Tibial nerve (tissue), 4 donors: ENCODE measurements around the gene SNAI3.
A peak's percentile ranks its signal among the peaks of the same experiment; 100 is the strongest.

Experiments used
- EP300 ChIP-seq, 2 donors: sonication (generic); formaldehyde crosslinking; IDR thresholded peaks; one replicate each; pipeline ENCODE4 v1.6.1; 2017; ENCODE audit warnings: antibody characterized with exemption in 2 of 2, mild to moderate bottlenecking in 1 of 2
- POLR2A ChIP-seq, 2 donors: fragments of 450-650 bp; IDR thresholded peaks; one replicate each; pipeline ENCODE4 v1.6.1; 2017; ENCODE audit warnings: antibody characterized with exemption in 2 of 2, mild to moderate bottlenecking in 2 of 2, moderate library complexity in 2 of 2
- TF ChIP-seq, protein P1 (sequence below), 5 experiments: fragments of 200-600 bp in 3 of 5; fragments of 450-650 bp in 2 of 5; sonication (generic) in 3 of 5; IDR thresholded peaks; one replicate each; pipeline ENCODE4 v1.5.1; 2016 to 2019; ENCODE audit warnings: antibody characterized with exemption in 5 of 5, mild to moderate bottlenecking in 3 of 5, moderate library complexity in 2 of 5

DNA sequence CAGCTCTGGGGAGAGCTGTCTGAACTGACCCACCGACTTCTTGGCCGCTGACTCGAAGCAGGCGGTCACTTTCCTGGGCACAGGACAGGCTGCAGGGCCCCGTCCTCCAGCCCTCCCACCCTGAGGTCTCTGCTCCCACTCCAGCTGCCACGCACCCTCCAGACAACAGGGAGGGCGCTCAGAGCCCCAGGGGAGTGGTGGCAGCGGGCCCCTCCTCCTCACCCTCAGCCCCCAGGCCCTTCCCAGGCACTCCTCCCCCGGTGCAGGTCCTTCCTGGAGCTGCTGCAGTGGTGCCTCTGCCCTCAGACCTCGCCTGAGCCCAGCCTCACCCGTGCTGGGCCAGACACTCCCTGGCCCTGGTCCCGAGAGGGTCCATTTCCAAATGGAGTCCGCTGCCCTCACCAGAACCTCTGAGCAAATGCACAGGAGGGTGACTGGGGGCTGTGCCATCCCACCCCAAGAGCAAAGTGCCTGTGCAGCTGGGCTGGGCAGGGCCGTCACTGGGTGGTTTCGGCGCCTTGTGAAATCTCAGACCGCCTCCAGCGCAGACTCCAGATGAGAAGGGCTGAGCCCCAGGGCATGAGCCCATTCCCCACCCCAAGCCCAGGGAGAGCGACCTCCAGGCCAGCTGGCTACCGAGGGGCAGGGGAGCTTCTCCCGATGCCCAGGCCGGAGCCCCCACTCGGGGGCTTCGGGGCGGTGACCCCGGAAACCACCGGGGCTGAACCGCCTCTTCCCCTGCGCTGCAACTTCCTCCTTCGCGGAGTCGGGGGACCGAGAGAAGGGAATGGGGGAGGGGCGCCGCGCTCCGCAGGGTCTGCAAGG, 36.2 kb downstream of the SNAI3 start:
- TF ChIP-seq, protein P1, sequence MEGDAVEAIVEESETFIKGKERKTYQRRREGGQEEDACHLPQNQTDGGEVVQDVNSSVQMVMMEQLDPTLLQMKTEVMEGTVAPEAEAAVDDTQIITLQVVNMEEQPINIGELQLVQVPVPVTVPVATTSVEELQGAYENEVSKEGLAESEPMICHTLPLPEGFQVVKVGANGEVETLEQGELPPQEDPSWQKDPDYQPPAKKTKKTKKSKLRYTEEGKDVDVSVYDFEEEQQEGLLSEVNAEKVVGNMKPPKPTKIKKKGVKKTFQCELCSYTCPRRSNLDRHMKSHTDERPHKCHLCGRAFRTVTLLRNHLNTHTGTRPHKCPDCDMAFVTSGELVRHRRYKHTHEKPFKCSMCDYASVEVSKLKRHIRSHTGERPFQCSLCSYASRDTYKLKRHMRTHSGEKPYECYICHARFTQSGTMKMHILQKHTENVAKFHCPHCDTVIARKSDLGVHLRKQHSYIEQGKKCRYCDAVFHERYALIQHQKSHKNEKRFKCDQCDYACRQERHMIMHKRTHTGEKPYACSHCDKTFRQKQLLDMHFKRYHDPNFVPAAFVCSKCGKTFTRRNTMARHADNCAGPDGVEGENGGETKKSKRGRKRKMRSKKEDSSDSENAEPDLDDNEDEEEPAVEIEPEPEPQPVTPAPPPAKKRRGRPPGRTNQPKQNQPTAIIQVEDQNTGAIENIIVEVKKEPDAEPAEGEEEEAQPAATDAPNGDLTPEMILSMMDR (IDR thresholded peaks at IDR 0.05) = peak in 1 of 5 experiments; percentile 11
- TF ChIP-seq POLR2A (IDR thresholded peaks at IDR 0.05) (no peak), EP300 (IDR thresholded peaks at IDR 0.05) (no peak)
